Stomach (tissue), 9 donors: Measurements from ENCODE around the gene SLC25A34. TPM values are rescaled to one million over a fixed set of nuclear protein-coding genes. Genes with fewer than 3 reads are reported as not detected.
A peak's percentile ranks its signal among the peaks of the same experiment; 100 is the strongest.

Experiments
- DNase-seq, 2 donors: peaks; one replicate each; pipeline versions ENCODE4 v3.0.0 to v3.0.0-alpha.2; 2013 to 2019
- H3K27ac ChIP-seq, 5 donors: fragments of 200-600 bp in 4 of 5; sonication (generic) in 4 of 5; one replicate each; pipeline ENCODE4 v1.5.1; 2013 to 2019; ENCODE audit warnings: mild to moderate bottlenecking in 1 of 5, moderate library complexity in 1 of 5
- H3K27me3 ChIP-seq, 3 donors: fragments of 200-600 bp; sonication (generic); one replicate each; pipeline ENCODE4 v1.5.1; 2017 to 2019; ENCODE audit warnings: mixed run types in 1 of 3
- H3K36me3 ChIP-seq, 4 donors: fragments of 200-600 bp; sonication (generic); 1 replicate in 3 of 4; 2 replicates in 1 of 4; pipeline ENCODE4 v1.5.1; 2016 to 2019
- H3K4me1 ChIP-seq, 4 donors: fragments of 200-600 bp; sonication (generic); one replicate each; pipeline ENCODE4 v1.5.1; 2016 to 2019
- H3K4me3 ChIP-seq, 4 donors: fragments of 200-600 bp; sonication (generic) in 3 of 4; one replicate each; pipeline ENCODE4 v1.5.1; 2016 to 2019; ENCODE audit warnings: mild to moderate bottlenecking in 1 of 4
- H3K9me3 ChIP-seq, 4 donors: fragments of 200-600 bp; sonication (generic); one replicate each; pipeline ENCODE4 v1.5.1; 2016 to 2019
- CTCF ChIP-seq, 7 experiments: fragments of 450-650 bp in 4 of 7; fragments of 200-600 bp in 3 of 7; sonication (generic) in 3 of 7; IDR thresholded peaks; one replicate each; pipeline ENCODE4 v1.5.1; 2016 to 2019; ENCODE audit warnings: antibody characterized with exemption in 7 of 7, control low read depth in 2 of 7, mild to moderate bottlenecking in 1 of 7
- EP300 ChIP-seq: sonication (generic); formaldehyde crosslinking; IDR thresholded peaks from one replicate; pipeline ENCODE4 v1.6.1; 2017; ENCODE audit warnings: antibody characterized with exemption
- POLR2A ChIP-seq, 4 donors: fragments of 450-650 bp; IDR thresholded peaks; one replicate each; pipeline ENCODE4 v1.6.1; 2016; ENCODE audit warnings: antibody characterized with exemption in 4 of 4, control low read depth in 2 of 4, mild to moderate bottlenecking in 1 of 4, moderate library complexity in 1 of 4
- POLR2AphosphoS5 ChIP-seq, 3 donors: sonication (generic); formaldehyde crosslinking; IDR thresholded peaks; one replicate each; pipeline ENCODE4 v1.6.1; 2016; ENCODE audit warnings: antibody characterized with exemption in 3 of 3
- WGBS, 5 donors: extraction: QIAGEN DNeasy Blood & Tissue Kit in 3 of 5; methylation state at CpG; one replicate each; pipeline versions ENCODE4 v1.1.5 to v1.1.7; 2013 to 2018; 5-methylcytosine and 5-hydroxymethylcytosine counted together
- intact Hi-C: fragments of 100-400 bp; cut with DNase I; formaldehyde crosslinking; loops from one replicate; pipeline ENCODE4 v1.15.1; 2023; ENCODE audit warnings: low total_unique reads
- polyA plus RNA-seq, 3 donors: library from polyadenylated mRNA; stranded (reverse); fragments of 200-250 nt; gene quantifications; one replicate each; pipeline ENCODE4 v1.2.3, GENCODE V29; 2013
- total RNA-seq, 5 donors: library from RNA; depleted of rRNA; stranded (reverse); fragments of >200 nt; gene quantifications; one replicate each; pipeline versions ENCODE4 v1.1.0 to v1.2.3, GENCODE V29; 2014 to 2016
- donor health status: healthy with polysubstance abuse.
- donor health status: Bipolar disorder and iron deficiency.
- donor health status: healthy.

SLC25A34 gene
- total and polyA plus RNA-seq, 8 donors: 0.75 to 16.9 (median 3.6) TPM; not detected in 1

GRCh38 chr1:15709226-15709625, 26.8 kb upstream of the SLC25A34 start:
- H3K4me3 ChIP-seq: no peak overlapping the region
- TF ChIP-seq POLR2A (IDR thresholded peaks at IDR 0.05): no peak
- TF ChIP-seq POLR2AphosphoS5 (IDR thresholded peaks at IDR 0.05): no peak
- no peak for TF ChIP-seq EP300
- no peak for TF ChIP-seq CTCF (IDR thresholded peaks at IDR 0.05)
- peaks cover 0 to 10% (median 4%) of the 10 kb centered on the region in 4 donors for H3K36me3 ChIP-seq
- no peak for DNase-seq
- 73 to 85% (median 83%) methylated on average over 4 of the region's 4 CpGs for WGBS, 5 donors
- no peak overlapping the region for H3K27ac ChIP-seq
- H3K27me3 ChIP-seq: no peaks in the 10 kb centered on the region
- H3K9me3 ChIP-seq: no peaks in the 10 kb centered on the region
- peaks cover 1 to 68% (median 35%) of the 10 kb centered on the region in 4 donors for H3K4me1 ChIP-seq
- intact Hi-C loops: no loop called here

- TF ChIP-seq CTCF (IDR thresholded peaks at IDR 0.05) (no peak), POLR2AphosphoS5 (IDR thresholded peaks at IDR 0.05) (no peak), POLR2A (IDR thresholded peaks at IDR 0.05) (no peak), EP300 (no peak)
- Histone ChIP-seq H3K4me3 (no peak overlapping the region), H3K36me3 (peaks cover 8 to 15% (median 12%) of the 10 kb centered on the region in 4 donors), H3K27me3 (no peaks in the 10 kb centered on the region), H3K4me1 (peaks cover 9 to 72% (median 39%) of the 10 kb centered on the region in 4 donors), H3K27ac (no peak overlapping the region), H3K9me3 (no peaks in the 10 kb centered on the region)
- intact Hi-C loops: no loop called here
- DNase-seq: no peak
- WGBS, 5 donors: 52 to 78% (median 68%) methylated on average over 4 of the region's 4 CpGs
These were observed 23.9 kb upstream of the SLC25A34 start for GRCh38 chr1:15712168-15712567.

GRCh38 chr1:15714406-15715136, 21.5 kb upstream of the SLC25A34 start:
- no peak for TF ChIP-seq EP300
- TF ChIP-seq POLR2A (IDR thresholded peaks at IDR 0.05): no peak
- no peak for TF ChIP-seq CTCF (IDR thresholded peaks at IDR 0.05)
- no peak for TF ChIP-seq POLR2AphosphoS5 (IDR thresholded peaks at IDR 0.05)
- DNase-seq: peak in 1 of 2 donors; percentile 51
- H3K4me3 ChIP-seq: no peak overlapping the region
- peaks cover 27 to 67% (median 44%) of the 10 kb centered on the region in 4 donors for H3K4me1 ChIP-seq
- no peaks in the 10 kb centered on the region for H3K9me3 ChIP-seq
- H3K27me3 ChIP-seq: no peaks in the 10 kb centered on the region
- peak overlapping the region in 3 of 5 donors; percentile 29 to 85 (median 56) for H3K27ac ChIP-seq
- H3K36me3 ChIP-seq: peaks cover 25 to 39% (median 34%) of the 10 kb centered on the region in 4 donors
- intact Hi-C loops: no loop called here
- 45 to 70% (median 47%) methylated on average over 3 to 4 of the region's 4 CpGs for WGBS, 5 donors

GRCh38 chr1:15717418-15718125, 18.5 kb upstream of the SLC25A34 start:
- intact Hi-C loops: no loop called here
- peak; percentile 74 to 82 for DNase-seq

More at GRCh38 chr1:15717418-15718125, 18.5 kb upstream of the SLC25A34 start:
- Histone ChIP-seq H3K27me3 (no peaks in the 10 kb centered on the region), H3K9me3 (no peaks in the 10 kb centered on the region), H3K4me3 (no peak overlapping the region), H3K36me3 (peaks cover 43 to 69% (median 64%) of the 10 kb centered on the region in 4 donors), H3K27ac (peak overlapping the region; percentile 72 to 91 (median 85)), H3K4me1 (peaks cover 27 to 76% (median 43%) of the 10 kb centered on the region in 4 donors)
- 28 to 52% (median 48%) methylated on average over 11 of the region's 11 CpGs for WGBS, 5 donors
- TF ChIP-seq POLR2AphosphoS5 (IDR thresholded peaks at IDR 0.05) (peak in 1 of 3 donors; percentile 31), EP300 (no peak), POLR2A (IDR thresholded peaks at IDR 0.05) (no peak), CTCF (IDR thresholded peaks at IDR 0.05) (peak in 1 of 7 experiments; percentile 4)
